NK-92 (cell line): ENCODE measurements around the gene TEKT5.

Experiments used
- DNase-seq: peaks from one replicate; lab custom pipeline; 2025; ENCODE audit not compliant: unreplicated experiment; lab: John Stamatoyannopoulos, UW

TEKT5 gene

DNA sequence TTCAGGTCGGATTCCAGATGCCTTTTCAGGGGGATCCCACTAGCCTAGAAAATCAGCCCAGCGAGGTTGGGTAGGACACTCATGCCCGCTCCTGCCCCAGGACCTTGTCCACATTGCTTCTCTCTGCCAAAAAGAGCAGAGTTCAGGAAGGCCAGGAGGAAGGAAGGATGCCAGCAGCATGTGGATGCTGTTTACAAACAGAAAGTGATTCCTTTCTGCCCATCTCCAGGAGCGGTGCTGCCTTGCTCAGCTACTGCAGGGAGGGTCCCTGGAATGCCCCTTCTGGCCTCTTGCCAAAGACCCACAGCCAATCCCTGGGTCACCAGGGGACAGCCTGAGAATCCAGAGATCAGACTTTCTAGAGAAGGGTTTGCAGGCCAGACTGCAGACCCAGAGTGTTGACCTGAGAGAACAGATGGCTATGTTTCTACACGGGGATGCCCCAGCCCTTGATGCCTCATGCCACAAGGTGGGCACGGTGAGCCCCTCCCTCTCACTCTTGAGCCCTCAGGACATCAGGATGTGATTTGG, 82.0 kb downstream of the TEKT5 start:
- no peak for DNase-seq

- no peak for DNase-seq
These were observed 82.8 kb downstream of the TEKT5 start for GRCh38 chr16:10611825-10612342.

- no peak for DNase-seq
These were observed 84.1 kb downstream of the TEKT5 start for GRCh38 chr16:10610499-10611184.

GRCh38 chr16:10609402-10609774, 85.3 kb downstream of the TEKT5 start:
- DNase-seq, result no peak

DNA sequence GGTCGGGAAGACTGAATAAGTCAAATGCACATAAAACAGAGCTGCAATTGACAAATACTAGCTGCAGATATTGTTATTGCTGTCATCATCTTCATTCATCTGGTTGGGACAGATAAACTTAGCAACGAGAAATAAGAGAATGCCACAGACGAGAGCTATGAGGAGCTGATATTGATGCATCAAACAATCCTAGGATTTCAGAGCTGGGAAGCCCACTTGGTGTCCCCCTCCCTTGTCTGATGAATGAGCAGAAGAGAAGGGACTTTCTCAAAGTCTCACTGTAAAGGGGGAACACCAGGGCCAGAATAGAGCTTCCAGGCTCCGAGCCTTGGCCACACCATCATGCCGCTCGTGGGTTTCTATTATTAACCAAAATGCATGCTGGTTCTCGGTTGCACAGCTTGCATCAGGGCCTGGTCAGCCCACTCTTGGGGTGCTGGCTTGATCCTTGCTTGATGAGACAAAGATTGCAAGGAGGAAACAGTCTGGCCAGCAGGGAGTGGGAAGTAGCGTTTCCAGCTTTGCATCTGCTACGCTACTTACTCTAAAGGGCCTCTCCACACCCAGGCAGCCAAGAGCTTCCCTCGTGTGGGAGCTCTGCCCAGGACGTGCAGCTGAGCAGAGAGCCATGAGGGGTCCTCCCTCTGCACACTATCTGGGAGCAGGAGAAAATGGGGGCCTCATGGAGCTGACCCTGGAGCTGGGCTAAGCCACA, 85.9 kb downstream of the TEKT5 start:
- no peak for DNase-seq

DNA sequence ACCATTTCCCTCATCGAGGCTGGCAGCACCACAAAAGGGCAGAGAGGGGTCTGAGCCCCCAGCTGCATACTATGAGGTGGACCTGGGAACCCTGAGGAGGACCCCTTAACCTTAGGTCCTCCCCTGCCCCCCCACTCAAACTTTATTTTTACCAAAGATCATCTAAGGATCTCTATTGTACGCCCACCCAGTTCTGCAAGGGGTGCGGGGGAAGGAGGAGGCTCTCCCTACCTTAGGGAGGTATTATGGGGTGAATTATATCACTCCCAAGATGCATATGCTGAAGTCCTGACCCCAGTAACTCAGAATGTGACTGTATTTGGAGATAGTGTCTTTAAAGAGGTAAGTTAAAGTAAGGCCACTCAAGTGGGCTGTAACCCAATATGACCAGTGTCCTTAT, 87.6 kb downstream of the TEKT5 start:
- DNase-seq, result no peak

GRCh38 chr16:10606607-10607006, 88.1 kb downstream of the TEKT5 start:
- DNase-seq, result no peak

- no peak for DNase-seq
These were observed 89.1 kb downstream of the TEKT5 start for GRCh38 chr16:10605636-10606035.

- DNase-seq, result no peak
These were observed 93.0 kb downstream of the TEKT5 start for GRCh38 chr16:10601444-10602408.

DNA sequence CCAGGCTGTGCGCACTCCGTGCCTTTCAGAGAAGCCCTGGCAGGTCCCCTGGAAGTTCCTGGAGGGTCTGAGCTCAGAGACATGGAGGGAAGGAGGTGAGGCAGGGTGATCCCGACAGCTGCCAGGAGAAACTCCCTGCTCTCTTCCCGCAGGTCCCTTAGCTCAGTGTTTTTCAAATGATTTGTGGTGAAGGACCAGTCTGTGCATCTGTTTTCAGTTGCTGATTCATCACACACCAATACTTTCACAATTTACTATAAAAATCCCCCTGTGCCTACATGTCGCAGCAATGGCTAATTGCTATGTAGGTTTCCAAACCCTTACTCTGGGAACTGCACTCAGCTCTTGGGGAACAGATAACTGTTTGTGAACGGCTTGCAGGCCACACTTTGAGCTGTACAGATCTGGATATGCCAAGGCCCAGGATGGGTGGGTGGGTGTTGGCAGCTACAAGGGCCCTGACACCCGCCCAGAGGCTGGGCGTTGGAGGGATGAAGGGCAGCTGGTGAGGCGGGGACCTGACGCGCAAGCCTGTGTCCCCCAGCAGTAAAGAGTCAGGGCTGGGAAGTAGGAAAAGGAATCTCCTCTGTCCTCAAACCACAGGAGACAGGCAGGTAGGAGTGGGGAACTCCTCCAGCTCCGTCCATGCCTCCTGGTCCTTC, 93.8 kb downstream of the TEKT5 start:
- DNase-seq, result no peak

DNA sequence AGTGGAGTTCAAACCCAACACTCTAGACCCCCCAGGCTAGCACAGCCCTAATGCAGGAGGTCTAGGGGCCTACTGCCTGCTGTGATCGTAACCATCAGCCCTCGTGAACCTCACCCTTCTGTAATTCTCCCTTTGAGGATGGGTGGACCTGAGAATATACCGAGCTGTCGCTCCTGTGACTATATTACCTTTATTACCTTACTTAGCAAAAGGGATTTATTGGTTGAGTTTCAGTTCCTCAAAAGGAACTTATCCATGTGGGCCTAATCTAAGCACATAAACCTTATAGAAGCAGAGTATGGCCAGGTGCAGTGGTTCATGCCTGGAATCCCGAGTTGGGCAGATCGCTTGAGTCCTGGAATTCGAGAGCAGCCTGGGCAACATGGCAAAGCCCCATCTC, 95.1 kb downstream of the TEKT5 start:
- DNase-seq, result no peak

- no peak for DNase-seq
These were observed 96.6 kb downstream of the TEKT5 start for GRCh38 chr16:10598157-10598556.

DNA sequence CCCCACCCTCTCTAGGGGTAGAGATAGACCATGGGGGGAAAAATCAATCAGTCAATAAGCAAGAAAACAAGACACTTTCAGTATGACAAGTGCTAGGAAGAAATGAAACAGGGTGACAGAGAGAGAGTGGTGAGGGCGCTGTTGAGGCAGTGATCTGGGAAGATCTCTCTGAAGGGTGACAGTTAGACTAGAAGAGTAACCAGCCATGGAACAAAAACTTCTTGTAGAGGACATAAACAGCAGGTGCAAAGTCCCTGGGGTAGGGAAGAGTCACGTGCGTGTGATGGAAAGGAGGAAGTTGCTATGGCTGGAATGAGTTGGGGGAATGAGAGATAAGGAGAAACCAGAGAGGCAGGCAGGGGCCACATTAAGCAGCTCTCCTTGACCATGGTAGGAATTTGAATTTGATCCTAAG, 97.5 kb downstream of the TEKT5 start:
- DNase-seq, result no peak

DNA sequence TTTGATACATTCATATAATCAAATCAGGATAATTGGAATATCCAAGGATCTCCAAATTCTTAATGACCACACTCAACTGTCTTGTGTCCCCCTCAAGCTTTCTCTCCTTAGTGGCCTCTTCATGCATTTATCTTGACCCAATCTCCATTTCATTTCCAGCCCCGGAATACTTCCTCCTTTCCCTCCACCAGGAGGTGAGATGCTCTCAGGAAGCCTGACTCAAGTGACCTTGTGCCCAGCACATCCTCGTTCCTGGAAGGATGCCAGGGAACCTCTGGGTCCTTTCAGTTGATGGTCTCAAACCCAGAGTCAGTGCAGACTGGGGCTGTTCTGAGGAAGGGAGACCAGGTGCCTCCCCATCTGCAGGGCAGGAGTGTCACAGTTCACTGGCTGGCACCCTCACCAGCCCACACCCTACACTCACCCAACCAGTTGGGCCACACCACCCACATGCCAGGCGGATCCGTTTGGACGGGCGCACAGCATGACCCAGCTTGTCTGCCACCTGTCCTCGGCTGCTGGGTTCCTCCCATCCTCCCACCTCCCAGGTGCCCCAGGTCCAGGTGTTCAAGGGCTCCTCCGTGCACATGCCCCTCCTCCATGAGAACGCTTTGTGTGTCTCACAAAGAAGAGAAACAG, 100.3 kb downstream of the TEKT5 start:
- no peak for DNase-seq

GRCh38 chr16:10592611-10593010, 102.1 kb downstream of the TEKT5 start:
- no peak for DNase-seq

GRCh38 chr16:10590342-10590741, 104.4 kb downstream of the TEKT5 start:
- no peak for DNase-seq

DNA sequence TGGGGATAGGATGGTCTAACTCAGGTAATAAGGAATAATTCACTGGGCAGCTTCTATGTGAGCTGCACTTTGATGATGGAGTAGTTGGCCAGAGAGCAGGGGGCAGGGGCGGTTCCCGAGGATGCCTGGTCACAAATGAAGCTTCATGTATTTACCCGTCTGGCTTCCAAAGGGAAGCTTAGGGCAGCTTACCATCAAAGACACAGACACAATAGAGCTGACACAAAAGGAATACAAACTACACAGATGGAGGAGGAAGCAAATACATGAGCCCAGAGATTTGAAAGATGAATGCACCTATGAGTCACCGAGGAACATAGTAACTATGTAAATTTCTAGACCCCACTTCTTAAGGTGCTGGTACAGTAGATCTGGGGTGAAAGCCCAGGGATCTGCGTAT, 105.6 kb downstream of the TEKT5 start:
- no peak for DNase-seq

DNA sequence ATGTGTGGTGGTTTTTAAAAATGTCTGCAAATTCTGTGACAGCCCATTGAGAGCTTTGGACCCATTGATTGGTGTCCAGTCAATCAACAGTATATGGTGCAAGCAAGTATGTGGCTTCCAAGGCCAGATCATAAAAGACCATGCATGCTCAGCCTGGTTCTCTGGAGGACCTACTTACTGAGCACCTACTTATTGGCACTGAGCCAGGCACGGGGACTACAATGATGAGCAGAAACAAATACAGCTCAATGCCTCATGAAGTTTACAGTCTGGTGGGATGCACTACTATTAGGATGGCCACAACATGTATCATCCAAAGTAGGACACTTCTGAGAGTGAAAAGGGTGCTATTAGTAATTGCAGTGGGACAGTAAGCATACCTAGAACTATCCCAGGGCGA, 107.1 kb downstream of the TEKT5 start:
- no peak for DNase-seq

- DNase-seq, result no peak
These were observed 109.7 kb downstream of the TEKT5 start for GRCh38 chr16:10584981-10585438.

DNA sequence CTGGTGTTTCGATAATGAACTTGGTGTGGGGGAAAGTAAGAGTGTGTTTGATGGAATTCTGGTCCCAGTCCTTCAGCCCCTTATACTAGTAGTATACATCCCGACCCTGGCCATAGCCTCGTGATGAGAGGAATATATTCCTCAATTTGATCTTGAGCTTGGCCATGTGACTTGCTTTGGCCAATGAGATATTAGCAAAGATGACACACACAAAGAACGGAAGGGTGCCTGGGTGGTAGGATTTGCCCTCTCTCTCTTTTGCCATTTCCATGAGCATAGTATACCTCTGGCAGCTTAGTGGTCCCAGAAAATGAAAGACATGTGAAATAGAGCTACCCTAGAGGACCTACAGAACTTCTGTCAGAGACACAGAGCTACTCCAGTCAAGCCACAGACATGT, 111.5 kb downstream of the TEKT5 start:
- DNase-seq, result no peak
